ENCODE results near the gene SUGCT. TPM values are rescaled to one million over a fixed set of nuclear protein-coding genes. Genes with fewer than 3 reads are reported as not detected.

SUGCT gene
- total and polyA plus RNA-seq, 2 of the 8 experiments (the other 6 are each of a cell fraction or from before 2014, with no cell fraction given): 2.8 to 5.4 TPM

GRCh38 chr7:40815512-40815911 lies 680.7 kb downstream of the SUGCT start:
- peak overlapping the region; percentile 17; the same call in 1 of the 2 replicates for H2BK12ac ChIP-seq (ENCODE audit: low read depth, low read length)
- no peaks in the 10 kb centered on the region for H3K36me3 ChIP-seq (ENCODE audit: control insufficient read depth in 2 of 4, insufficient read depth in 4 of 4, low read length in 3 of 4)
- no peak overlapping the region for H4K5ac ChIP-seq (ENCODE audit: insufficient read length, low read depth, low read length)
- no peak overlapping the region for H3K23ac ChIP-seq (ENCODE audit: insufficient read length)
- no peak overlapping the region for H3K4me2 ChIP-seq (ENCODE audit: insufficient read depth in 1 of 2, low read depth in 2 of 2, low read length in 2 of 2)
- H3K4me1 ChIP-seq (replicated peaks in 1 of 4; ENCODE audit: control insufficient read depth in 3 of 4, insufficient read depth in 4 of 4, low read length in 3 of 4): no peaks in the 10 kb centered on the region
- no peaks in the 10 kb centered on the region for H3K27me3 ChIP-seq (replicated peaks in 1 of 4; ENCODE audit: control insufficient read depth in 3 of 4, extremely low read depth in 1 of 4, insufficient read depth in 3 of 4, low read length in 3 of 4)
- H3K23me2 ChIP-seq (ENCODE audit: low read depth, low read length): no peaks in the 10 kb centered on the region
- no peak overlapping the region for H2AK5ac ChIP-seq (ENCODE audit: low read depth, low read length)
- H3K9ac ChIP-seq (replicated peaks in 1 of 4; ENCODE audit: extremely low read depth in 1 of 4, low read depth in 3 of 4, low read length in 3 of 4): no peak overlapping the region
- no peaks in the 10 kb centered on the region for H4K20me1 ChIP-seq (replicated peaks in 1 of 2; ENCODE audit: control insufficient read depth in 1 of 2, insufficient read depth in 2 of 2, low read length in 2 of 2)
- H2BK5ac ChIP-seq (ENCODE audit: low read depth, low read length): no peak overlapping the region
- H2BK20ac ChIP-seq (ENCODE audit: low read length): no peak overlapping the region
- no peak overlapping the region for H2AFZ ChIP-seq (ENCODE audit: low read length)
- FAIRE-seq: no peak
- no peaks in the 10 kb centered on the region for H3K79me1 ChIP-seq (ENCODE audit: low read depth, low read length)
- 98% methylated on average over 4 of the region's 4 CpGs; no CpG with 5 or more reads in 1 of the 2 experiments for WGBS, 2 experiments (ENCODE audit: extremely low coverage in 1 of 2, insufficient coverage in 1 of 2, insufficient read length in 1 of 2, insufficient replicate concordance in 2 of 2, low coverage in 1 of 2, low lambda C conversion rate in 2 of 2, missing lambda C conversion rate in 1 of 2)
- no peak overlapping the region for H2BK120ac ChIP-seq (replicated peaks; ENCODE audit: low read depth, low read length)
- H3K9me3 ChIP-seq (ENCODE audit: insufficient read depth in 2 of 2, low read depth in 1 of 2, low read length in 1 of 2): peaks cover 0 to 3% of the 10 kb centered on the region in 2 experiments; a peak in 1 of 4 replicates
- H3K56ac ChIP-seq (replicated peaks; ENCODE audit: insufficient read length, low read depth, low read length): no peak overlapping the region
- H3K18ac ChIP-seq (ENCODE audit: extremely low read depth, low read length): no peak overlapping the region
- no peak overlapping the region for H3K4me3 ChIP-seq (ENCODE audit: extremely low read depth in 1 of 4, insufficient read depth in 2 of 4, low read depth in 3 of 4, low read length in 4 of 4)
- H3K4ac ChIP-seq (replicated peaks; ENCODE audit: insufficient read length, low read depth, low read length): no peak overlapping the region
- no peak overlapping the region for H4K8ac ChIP-seq (ENCODE audit: extremely low read depth, insufficient read depth, low read length)
- H3K14ac ChIP-seq (ENCODE audit: insufficient read length): no peak overlapping the region
- H3K27ac ChIP-seq (ENCODE audit: low read depth, low read length): no peak overlapping the region
- no peaks in the 10 kb centered on the region for H3K79me2 ChIP-seq (ENCODE audit: control insufficient read depth in 1 of 2, insufficient read depth in 2 of 2, low read length in 2 of 2)
- no peak overlapping the region for H2BK15ac ChIP-seq (ENCODE audit: low read length)
- POLR2A ChIA-PET (ENCODE audit: partially characterized antibody): interaction anchor here (0.6 kb wide), 1 partner anchor 469 kb away, joined by 4 read pairs; no protein-coding TSS in a partner anchor
- CTCF ChIA-PET (ENCODE audit: partially characterized antibody): interaction anchor here (0.7 to 1.1 kb wide), 2 partner anchors 11 to 21 kb away, joined by 3 read pairs; no protein-coding TSS in a partner anchor
- H4K91ac ChIP-seq (replicated peaks; ENCODE audit: insufficient read length, low read length): no peak overlapping the region
- DNase-seq (ENCODE audit: low read depth in 1 of 2, low spot score in 2 of 2): no peak
- TF ChIP-seq BACH1 (IDR thresholded peaks at IDR 0.05; ENCODE audit: low read length) (no peak), RBBP5 (IDR thresholded peaks at IDR 0.05; ENCODE audit: borderline replicate concordance, low read depth, low read length) (no peak), NANOG (IDR thresholded peaks at IDR 0.05; ENCODE audit: insufficient read depth, low read depth, low read length, poor library complexity, severe bottlenecking) (no peak), POLR2AphosphoS5 (IDR thresholded peaks at IDR 0.05; ENCODE audit: low read depth, low read length) (no peak), ATF2 (IDR thresholded peaks at IDR 0.05; ENCODE audit: low read length) (no peak), RAD21 (IDR thresholded peaks at IDR 0.05 in 1 of 2, conservative IDR thresholded peaks at IDR 0.05 in 1 of 2; ENCODE audit: low read depth in 2 of 2, low read length in 2 of 2) (no peak)
- TF ChIP-seq, protein P1, sequence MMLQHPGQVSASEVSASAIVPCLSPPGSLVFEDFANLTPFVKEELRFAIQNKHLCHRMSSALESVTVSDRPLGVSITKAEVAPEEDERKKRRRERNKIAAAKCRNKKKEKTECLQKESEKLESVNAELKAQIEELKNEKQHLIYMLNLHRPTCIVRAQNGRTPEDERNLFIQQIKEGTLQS (IDR thresholded peaks at IDR 0.05; ENCODE audit: insufficient read depth, low read depth, low read length): no peak
- TF ChIP-seq, protein P2, sequence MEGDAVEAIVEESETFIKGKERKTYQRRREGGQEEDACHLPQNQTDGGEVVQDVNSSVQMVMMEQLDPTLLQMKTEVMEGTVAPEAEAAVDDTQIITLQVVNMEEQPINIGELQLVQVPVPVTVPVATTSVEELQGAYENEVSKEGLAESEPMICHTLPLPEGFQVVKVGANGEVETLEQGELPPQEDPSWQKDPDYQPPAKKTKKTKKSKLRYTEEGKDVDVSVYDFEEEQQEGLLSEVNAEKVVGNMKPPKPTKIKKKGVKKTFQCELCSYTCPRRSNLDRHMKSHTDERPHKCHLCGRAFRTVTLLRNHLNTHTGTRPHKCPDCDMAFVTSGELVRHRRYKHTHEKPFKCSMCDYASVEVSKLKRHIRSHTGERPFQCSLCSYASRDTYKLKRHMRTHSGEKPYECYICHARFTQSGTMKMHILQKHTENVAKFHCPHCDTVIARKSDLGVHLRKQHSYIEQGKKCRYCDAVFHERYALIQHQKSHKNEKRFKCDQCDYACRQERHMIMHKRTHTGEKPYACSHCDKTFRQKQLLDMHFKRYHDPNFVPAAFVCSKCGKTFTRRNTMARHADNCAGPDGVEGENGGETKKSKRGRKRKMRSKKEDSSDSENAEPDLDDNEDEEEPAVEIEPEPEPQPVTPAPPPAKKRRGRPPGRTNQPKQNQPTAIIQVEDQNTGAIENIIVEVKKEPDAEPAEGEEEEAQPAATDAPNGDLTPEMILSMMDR (IDR thresholded peaks at IDR 0.05; ENCODE audit: control extremely low read depth in 1 of 3, insufficient read depth in 1 of 3, low read depth in 1 of 3, low read length in 3 of 3): no peak
